PFSK-1 (cell line): ENCODE data around the gene S100P.

Source experiments
- FOXP2 ChIP-seq: optimal IDR thresholded peaks from 2 replicates; pipeline ENCODE3; 2011; ENCODE audit warnings: borderline replicate concordance, control low read depth, inconsistent platforms; ENCODE audit not compliant: insufficient read depth; ENCODE audit errors: extremely low read length, extremely low read depth
- POLR2AphosphoS5 ChIP-seq: IDR thresholded peaks from 2 replicates; pipeline ENCODE4 v1.6.1; 2012; ENCODE audit warnings: low read depth, mild to moderate bottlenecking, control low read depth, low read length, moderate library complexity
- SIN3A ChIP-seq: IDR thresholded peaks from 2 replicates; pipeline ENCODE4 v1.6.1; 2012; ENCODE audit warnings: mild to moderate bottlenecking, low read length, moderate library complexity, borderline replicate concordance; ENCODE audit not compliant: insufficient read depth
- TAF1 ChIP-seq: IDR thresholded peaks from 2 replicates; pipeline ENCODE4 v1.6.1; 2012; ENCODE audit warnings: low read length, control low read depth, borderline replicate concordance; ENCODE audit not compliant: insufficient read depth
- TF ChIP-seq, protein P1 (sequence below), 2 experiments: IDR thresholded peaks; 2 replicates each; pipeline versions ENCODE4 v1.6.1 to v1.8.0; 2011 to 2012; ENCODE audit warnings: low read depth in 2 of 2, low read length in 2 of 2, control low read depth in 1 of 2, inconsistent platforms in 1 of 2, mild to moderate bottlenecking in 1 of 2, moderate library complexity in 1 of 2; ENCODE audit not compliant: insufficient read depth in 1 of 2

S100P gene

DNA sequence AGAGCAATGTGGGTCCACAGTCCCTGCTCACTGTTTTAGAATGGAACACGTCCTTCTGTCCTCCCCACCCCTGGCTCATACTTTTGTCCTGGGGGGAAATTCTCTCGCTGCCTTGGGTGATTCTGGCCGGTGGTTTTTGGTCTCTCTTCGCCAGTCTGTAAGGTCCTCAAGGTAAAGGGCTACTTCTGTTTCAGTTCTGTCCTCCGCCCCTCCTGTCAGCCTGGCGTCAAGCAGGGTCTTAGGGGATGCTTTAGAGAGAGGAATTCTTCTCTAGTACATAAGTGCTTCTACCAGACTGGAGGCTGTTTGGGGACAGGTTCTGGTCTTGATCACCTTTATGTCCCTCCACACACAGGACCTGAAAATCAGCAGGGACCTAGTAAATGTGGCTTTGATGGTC lies 16.6 kb downstream of the S100P start:
- TF ChIP-seq, protein P1, sequence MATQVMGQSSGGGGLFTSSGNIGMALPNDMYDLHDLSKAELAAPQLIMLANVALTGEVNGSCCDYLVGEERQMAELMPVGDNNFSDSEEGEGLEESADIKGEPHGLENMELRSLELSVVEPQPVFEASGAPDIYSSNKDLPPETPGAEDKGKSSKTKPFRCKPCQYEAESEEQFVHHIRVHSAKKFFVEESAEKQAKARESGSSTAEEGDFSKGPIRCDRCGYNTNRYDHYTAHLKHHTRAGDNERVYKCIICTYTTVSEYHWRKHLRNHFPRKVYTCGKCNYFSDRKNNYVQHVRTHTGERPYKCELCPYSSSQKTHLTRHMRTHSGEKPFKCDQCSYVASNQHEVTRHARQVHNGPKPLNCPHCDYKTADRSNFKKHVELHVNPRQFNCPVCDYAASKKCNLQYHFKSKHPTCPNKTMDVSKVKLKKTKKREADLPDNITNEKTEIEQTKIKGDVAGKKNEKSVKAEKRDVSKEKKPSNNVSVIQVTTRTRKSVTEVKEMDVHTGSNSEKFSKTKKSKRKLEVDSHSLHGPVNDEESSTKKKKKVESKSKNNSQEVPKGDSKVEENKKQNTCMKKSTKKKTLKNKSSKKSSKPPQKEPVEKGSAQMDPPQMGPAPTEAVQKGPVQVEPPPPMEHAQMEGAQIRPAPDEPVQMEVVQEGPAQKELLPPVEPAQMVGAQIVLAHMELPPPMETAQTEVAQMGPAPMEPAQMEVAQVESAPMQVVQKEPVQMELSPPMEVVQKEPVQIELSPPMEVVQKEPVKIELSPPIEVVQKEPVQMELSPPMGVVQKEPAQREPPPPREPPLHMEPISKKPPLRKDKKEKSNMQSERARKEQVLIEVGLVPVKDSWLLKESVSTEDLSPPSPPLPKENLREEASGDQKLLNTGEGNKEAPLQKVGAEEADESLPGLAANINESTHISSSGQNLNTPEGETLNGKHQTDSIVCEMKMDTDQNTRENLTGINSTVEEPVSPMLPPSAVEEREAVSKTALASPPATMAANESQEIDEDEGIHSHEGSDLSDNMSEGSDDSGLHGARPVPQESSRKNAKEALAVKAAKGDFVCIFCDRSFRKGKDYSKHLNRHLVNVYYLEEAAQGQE (IDR thresholded peaks at IDR 0.05; ENCODE audit: insufficient read depth in 1 of 2, low read depth in 2 of 2, low read length in 2 of 2): no peak
- no peak for TF ChIP-seq FOXP2
- no peak for TF ChIP-seq SIN3A
- TF ChIP-seq TAF1: no peak
- TF ChIP-seq POLR2AphosphoS5: no peak

DNA sequence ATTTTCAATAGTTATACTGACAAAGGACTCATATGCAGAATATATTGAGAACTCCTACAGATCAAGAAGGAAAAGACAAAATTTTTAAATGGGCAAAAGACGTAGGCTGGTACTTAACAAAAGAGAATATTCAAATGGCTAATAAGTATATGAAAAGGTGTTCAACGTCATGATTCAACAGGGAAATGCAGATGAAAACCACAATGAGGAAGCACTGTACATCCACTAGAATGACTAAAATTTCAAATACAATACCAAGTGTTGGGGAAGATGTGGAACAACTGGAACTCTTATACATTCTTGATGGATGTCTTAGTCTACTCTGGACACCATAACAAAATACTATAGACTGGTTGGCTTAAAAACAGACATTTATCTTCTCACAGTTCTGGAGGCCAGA lies 17.3 kb downstream of the S100P start:
- no peak for TF ChIP-seq SIN3A
- no peak for TF ChIP-seq FOXP2
- no peak for TF ChIP-seq POLR2AphosphoS5
- TF ChIP-seq, protein P1 (IDR thresholded peaks at IDR 0.05; ENCODE audit: insufficient read depth in 1 of 2, low read depth in 2 of 2, low read length in 2 of 2): no peak
- TF ChIP-seq TAF1: no peak

DNA sequence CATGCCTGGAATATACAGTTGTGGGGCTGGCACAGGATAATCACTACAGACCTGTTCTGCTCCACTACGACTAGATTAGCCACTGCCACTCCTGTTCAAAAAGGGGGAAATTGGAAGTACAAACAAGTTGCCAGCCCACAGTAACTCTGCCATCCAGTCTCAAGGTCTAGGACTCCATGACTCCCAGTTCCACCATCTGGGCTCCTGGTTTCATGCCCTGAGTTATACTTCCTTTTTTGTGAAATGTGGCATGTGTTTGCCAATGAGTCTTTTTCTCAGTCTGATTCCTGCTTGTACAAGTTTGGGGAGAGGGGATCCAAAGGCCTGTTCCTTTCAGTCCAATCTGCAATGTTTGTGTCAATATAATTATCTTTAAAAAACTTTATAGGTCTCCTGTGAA lies 21.3 kb downstream of the S100P start:
- no peak for TF ChIP-seq SIN3A

DNA sequence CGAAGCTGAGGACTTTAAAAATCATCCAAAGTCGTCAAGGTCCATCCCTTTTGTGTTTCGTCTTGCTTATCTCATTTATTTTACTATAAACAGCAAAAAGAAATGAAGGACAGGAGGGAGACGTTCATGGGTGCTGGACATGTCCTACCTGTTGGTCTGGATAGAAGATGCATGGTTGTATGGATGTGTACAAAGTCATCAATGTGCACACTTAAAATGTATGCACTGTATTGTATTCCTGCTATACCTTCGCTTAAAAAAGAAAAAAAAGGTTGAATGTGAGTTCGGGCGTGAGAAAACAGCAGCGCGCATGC lies 22.0 kb downstream of the S100P start:
- TF ChIP-seq TAF1 (no peak), FOXP2 (no peak), POLR2AphosphoS5 (no peak), SIN3A (no peak)
- TF ChIP-seq, protein P1 (IDR thresholded peaks at IDR 0.05; ENCODE audit: insufficient read depth in 1 of 2, low read depth in 2 of 2, low read length in 2 of 2): no peak

DNA sequence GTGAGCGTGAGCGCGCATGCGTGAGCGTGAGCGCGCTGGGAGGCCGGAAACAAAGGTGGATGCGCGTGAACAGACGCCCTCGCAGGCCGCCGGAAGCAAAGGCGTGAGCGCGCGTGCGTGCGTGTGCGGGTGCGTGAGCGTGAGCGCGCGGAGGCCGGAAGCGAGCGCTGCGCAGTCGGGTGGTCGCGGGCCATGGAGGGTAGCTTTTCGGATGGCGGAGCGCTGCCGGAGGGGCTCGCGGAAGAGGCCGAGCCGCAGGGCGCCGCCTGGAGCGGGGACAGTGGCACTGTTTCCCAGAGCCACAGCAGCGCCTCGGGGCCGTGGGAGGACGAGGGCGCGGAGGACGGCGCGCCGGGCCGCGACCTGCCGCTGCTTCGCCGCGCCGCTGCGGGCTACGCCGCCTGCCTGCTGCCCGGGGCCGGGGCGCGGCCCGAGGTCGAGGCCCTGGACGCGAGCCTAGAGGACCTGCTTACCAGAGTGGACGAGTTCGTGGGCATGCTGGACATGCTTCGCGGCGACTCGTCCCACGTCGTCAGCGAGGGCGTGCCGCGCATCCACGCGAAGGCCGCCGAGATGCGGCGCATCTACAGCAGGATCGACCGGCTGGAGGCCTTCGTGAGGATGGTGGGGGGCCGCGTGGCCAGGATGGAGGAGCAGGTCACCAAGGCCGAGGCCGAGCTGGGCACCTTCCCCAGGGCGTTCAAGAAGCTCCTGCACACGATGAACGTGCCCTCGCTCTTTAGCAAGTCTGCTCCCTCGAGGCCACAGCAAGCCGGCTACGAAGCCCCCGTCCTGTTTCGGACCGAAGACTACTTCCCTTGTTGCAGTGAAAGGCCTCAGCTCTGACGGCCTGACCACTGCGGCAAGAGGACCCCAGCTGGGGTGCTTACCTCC lies 22.6 kb downstream of the S100P start, which contains the start of gene BLOC1S4:
BLOC1S4 (plus strand) TSS at position 157 of the 894 bp plus-strand sequence; CDS start at position 193, 36 bp downstream.
- peak; percentile 87; the same call in 1 of the 2 replicates for TF ChIP-seq TAF1
- peak; percentile 81 for TF ChIP-seq POLR2AphosphoS5
- peak; percentile 56; the same call in 1 of the 2 replicates for TF ChIP-seq SIN3A
- TF ChIP-seq FOXP2: no peak
- TF ChIP-seq, protein P1 (IDR thresholded peaks at IDR 0.05; ENCODE audit: insufficient read depth in 1 of 2, low read depth in 2 of 2, low read length in 2 of 2): no peak; a peak in 1 of 4 replicates
